Fibroblast of skin of right quadriceps (primary cell): ENCODE results near the gene UMODL1.

ENCODE experiments used
- DNase-seq: peaks from one replicate; pipeline ENCODE4 v3.0.0-alpha.2; 2013

Gene UMODL1

GRCh38 chr21:42040411-42041180, 30.5 kb upstream of the UMODL1 start:
- DNase-seq, result peak; percentile 100

- DNase-seq, result no peak
Measured at GRCh38 chr21:42041246-42041645, 29.9 kb upstream of the UMODL1 start.

- DNase-seq, result no peak
Measured at GRCh38 chr21:42041711-42042110, 29.4 kb upstream of the UMODL1 start.

- no peak for DNase-seq
Measured at GRCh38 chr21:42042651-42043050, 28.5 kb upstream of the UMODL1 start.

GRCh38 chr21:42043201-42043895, 27.8 kb upstream of the UMODL1 start:
- no peak for DNase-seq

- DNase-seq, result no peak
Measured at GRCh38 chr21:42043961-42044360, 27.2 kb upstream of the UMODL1 start.

- DNase-seq, result no peak
Measured at GRCh38 chr21:42044871-42045495, 26.1 kb upstream of the UMODL1 start.

- peak; percentile 90 for DNase-seq
Measured at GRCh38 chr21:42047821-42048613, 23.1 kb upstream of the UMODL1 start.

- DNase-seq, result no peak
Measured at GRCh38 chr21:42048870-42049577, 22.1 kb upstream of the UMODL1 start.

- DNase-seq, result no peak
Measured at GRCh38 chr21:42049578-42050430, 21.3 kb upstream of the UMODL1 start.

- DNase-seq, result no peak
Measured at GRCh38 chr21:42051788-42052187, 19.3 kb upstream of the UMODL1 start.

- no peak for DNase-seq
Measured at GRCh38 chr21:42055425-42055824, 15.7 kb upstream of the UMODL1 start.

- no peak for DNase-seq
Measured at GRCh38 chr21:42056468-42056867, 14.6 kb upstream of the UMODL1 start.

GRCh38 chr21:42056996-42057689, 14.0 kb upstream of the UMODL1 start:
- peak; percentile 72 for DNase-seq

- DNase-seq, result no peak
Measured at GRCh38 chr21:42057851-42058437, 13.2 kb upstream of the UMODL1 start.

- no peak for DNase-seq
Measured at GRCh38 chr21:42058631-42059111, 12.4 kb upstream of the UMODL1 start.

- no peak for DNase-seq
Measured at GRCh38 chr21:42059141-42059540, 12.0 kb upstream of the UMODL1 start.

- DNase-seq, result no peak
Measured at GRCh38 chr21:42059721-42060120, 11.4 kb upstream of the UMODL1 start.

- no peak for DNase-seq
Measured at GRCh38 chr21:42060166-42060565, 11.0 kb upstream of the UMODL1 start.
